Cardiac septum (tissue), 1 donor: ENCODE measurements around the gene XPO4. TPM values are rescaled to one million over a fixed set of nuclear protein-coding genes. Genes with fewer than 3 reads are reported as not detected.

Experiments used
- DNase-seq: peaks from one replicate; pipeline ENCODE4 v3.0.0-alpha.2; 2020; ENCODE audit warnings: low spot score
- intact Hi-C: fragments of 100-400 bp; cut with DNase I; formaldehyde crosslinking; loops from one replicate; pipeline ENCODE4 v1.14.0; 2022
- total RNA-seq: library from RNA; stranded (reverse); fragmentation: NEBNext Ultra II Directional; extraction: Animal tissue kit (Norgen Biotek cat#: 25700); gene quantifications from one replicate; pipeline ENCODE4 v1.2.1, GENCODE V29; 2021
- donor health status: DM: no; HTN: no; CAD: no.

XPO4 gene
- total RNA-seq, 1 donor from 2014 or later = 49.5 TPM

DNA sequence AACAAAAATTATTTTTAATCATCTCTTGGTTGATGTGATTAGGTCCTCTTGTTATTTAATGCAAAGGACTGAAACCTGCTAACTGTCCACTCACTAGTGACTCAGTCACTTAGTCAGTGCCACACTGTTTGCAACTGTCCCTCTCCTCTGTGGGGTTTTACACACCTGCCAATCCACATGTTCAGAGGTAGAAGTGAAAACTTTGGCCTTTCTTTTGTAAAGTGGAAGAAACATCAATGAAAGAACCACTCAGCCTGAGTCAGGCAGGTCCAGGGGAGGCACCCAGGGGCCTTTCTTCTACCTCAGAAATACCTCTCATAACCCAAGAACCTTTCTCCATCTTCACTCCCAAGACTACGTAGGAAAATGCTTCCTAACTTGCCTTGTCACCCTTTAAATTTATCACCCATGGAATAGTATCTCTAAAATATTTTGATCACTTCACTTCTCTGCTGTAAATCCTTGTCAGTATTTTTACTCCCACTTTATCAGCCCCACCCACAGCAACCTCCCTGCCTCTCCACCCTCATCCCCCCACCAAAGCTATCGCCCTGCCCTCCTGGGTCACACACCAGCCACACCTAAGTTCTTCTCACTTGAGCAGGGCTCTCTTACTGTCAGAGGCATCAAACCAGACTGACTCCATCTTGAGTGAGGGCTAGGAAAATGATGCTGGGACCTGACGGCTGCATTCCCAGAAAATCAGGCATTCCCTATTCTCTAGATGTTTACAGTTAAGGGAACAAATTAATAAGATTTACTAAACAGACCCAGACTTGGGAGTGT is 99.2 kb downstream of the XPO4 start:
- DNase-seq = no peak
- intact Hi-C loops = no loop called here

DNA sequence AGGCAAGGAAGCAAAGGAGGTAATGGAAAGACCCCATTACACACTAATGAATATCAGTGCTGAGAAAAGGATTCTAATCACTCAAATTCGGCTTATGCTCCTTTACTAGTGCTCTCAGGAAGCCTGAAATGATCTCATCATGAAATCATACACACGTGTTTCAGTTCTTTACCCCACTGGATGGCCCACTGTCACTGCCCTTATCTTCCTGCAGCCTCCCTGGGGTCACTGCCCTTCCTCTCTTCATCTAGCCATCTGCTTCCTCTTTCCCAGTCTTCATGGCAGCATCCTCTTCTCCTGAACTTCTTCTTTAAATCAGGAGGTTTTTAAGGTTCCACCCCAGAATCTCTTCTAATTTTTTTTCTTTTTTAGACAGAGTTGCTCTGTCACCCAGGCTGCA is 100.8 kb downstream of the XPO4 start:
- intact Hi-C loops = no loop called here
- no peak for DNase-seq

DNA sequence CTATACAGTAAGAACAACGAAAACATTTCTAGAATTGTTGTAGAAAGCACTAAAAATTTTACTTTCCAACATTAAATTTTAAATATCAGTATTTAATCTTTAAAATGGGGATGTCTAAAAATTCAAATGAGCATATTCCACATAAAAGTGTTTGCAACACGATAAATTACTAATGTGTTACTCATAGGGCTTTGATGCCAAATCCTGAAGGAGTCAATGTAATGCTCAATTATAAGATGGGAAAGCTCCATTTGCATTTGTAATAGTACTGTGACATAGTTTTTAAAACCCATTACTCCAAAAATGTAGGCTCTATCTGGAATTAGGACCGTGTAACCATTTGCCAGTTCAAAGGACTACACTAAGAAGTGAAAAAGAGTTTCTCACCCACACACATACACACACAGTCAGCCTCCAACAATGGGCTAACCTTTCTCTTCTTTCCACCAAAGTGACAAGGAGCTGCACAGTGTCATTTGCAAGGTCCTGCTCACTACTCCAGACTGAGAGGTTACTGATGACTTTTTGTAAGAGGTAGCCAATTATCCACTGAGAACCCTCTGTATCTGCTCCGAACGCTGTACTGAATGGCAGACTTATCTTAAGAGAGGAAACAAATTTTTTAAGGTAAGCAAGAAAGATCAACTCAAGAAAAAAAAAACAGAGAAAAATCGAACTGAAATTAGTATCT is 102.7 kb downstream of the XPO4 start:
- DNase-seq = no peak
- intact Hi-C loops = no loop called here

DNA sequence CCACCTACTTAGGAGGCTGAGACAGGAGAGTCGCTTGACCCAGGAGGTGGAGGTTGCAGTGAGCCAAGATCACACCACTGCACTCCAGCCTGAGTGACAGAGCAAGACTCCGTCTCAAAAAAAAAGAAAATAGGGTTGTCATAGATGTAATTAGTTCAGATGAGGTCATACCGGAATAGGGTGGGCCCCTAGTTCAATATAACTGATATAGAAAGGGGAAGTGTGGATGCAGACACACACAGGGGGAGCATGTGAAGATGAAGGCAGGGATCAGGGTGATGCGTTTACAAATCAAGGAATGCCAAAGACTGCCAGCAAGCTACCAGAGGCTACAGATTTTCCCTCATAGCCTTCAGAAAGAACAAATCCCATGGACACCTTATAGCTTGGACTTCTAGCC is 104.5 kb downstream of the XPO4 start:
- no peak for DNase-seq
- intact Hi-C loops = no loop called here

DNA sequence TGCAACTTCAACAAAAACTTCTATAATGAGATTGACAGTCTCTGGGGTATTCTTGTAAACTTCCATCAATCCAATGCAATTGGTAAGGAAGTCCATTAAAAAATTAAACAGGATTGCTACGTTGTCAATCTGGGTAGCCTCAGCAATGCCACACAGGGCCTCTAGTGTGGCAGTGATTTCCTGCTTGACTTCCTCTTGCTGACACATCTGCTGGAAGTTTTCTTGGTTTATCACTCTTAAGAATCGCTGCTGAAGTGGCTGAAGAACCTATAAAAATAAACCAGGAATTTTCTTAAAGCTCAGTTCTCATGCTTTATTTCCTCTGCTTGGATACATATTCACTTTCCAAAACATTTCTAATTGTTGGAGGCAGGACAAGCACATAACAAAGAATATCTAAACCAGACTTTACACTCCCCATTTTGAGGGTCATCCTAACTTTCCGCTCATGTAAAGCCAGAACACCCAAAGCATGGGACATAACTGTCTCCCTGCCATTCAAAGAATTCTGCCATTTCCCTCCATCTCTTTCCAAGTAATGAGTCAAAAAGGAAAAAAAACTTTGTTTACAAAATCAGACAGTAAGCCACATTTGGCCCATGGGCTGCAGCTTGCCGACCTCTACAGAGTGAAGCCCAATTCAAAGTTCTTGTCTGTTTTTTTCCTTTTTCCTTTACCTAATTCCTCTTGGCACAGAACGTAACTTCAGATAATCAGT is 105.6 kb downstream of the XPO4 start:
- DNase-seq = no peak
- intact Hi-C loops = no loop called here

DNA sequence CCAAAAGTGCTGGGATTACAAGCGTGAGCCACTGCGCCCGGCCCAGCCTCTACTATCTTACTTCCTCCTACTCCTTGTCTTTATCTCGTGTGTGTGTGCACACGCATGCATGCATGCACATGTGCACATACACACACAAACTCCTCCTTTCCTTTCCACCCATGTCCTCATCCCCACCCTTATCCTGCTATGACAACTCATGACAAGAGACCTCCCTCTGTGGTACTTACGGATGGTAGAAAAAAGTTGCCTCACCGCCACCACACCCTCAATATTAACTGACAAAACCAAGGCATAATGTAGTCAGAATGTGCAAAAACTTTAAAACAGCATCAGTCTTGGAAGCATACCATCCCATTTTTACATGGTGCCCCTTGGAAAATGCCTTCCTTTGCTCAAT is 112.9 kb downstream of the XPO4 start:
- no peak for DNase-seq
- intact Hi-C loops = no loop called here

DNA sequence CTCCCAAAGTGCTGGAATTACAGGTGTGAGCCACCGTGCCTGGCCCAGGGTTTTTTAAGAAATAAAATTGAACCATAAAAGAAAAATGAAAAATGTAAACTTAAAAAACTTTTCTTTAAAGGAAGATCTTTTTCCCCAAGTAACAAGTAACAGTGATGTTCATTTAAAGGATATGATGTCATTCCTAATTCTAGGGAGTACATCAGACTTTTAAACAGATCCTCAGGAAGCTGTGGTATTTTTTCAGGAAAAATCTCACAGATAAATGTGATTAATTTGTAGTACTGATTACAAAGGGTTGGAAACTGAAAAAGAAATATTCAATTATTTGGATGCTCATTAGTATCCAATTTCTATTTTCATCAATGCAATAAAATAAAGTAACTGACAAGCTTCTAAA is 114.2 kb downstream of the XPO4 start:
- intact Hi-C loops = no loop called here
- DNase-seq = no peak

DNA sequence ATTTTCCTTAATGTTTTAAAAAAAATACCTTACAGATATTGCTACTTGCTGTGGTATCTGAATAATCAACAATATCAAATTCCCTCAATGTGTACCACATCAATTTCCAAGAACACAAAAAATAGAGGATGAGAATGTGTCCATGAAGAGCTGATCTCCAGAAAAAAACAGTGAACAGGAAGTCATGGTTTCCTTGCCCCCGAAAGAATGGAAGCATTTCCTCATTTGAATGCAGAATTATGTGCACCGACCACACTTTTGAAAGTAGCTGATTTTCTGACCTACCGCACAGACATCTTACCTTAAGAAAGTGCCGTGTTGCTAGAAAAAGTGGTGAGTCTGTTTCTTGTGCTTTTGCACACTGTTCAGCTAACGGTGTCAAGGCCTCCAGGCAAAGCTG is 115.4 kb downstream of the XPO4 start:
- no peak for DNase-seq

DNA sequence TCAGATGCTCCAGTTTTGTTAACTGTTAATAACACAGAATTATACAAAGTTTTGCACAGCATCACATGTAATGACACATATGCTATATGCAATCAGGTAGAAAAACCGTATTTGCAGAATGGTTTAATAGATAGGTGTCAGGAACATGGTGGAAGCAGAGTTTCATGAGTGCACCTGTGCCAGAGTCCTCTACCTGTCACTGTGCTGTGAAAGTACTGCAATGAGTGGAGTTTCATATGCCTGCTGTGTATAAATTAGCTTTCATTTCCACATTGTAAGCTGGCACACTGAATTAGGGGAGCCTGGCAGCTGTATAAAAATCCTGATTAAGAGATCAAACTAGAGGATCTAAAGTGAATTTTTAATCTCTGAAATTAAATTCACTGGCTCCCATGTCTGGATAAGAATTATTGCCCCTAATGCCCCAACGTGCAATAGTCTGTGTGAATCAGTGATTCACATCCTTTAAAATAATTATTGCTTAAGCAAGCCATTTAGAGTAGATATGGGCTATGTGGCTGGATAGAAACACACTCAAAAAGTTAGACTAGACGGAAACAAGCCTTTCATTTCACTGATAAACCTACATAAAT is 120.3 kb downstream of the XPO4 start:
- intact Hi-C loops = no loop called here
- no peak for DNase-seq

More for the DNA sequence above, 115.4 kb downstream of the XPO4 start:
- intact Hi-C loops = no loop called here

DNA sequence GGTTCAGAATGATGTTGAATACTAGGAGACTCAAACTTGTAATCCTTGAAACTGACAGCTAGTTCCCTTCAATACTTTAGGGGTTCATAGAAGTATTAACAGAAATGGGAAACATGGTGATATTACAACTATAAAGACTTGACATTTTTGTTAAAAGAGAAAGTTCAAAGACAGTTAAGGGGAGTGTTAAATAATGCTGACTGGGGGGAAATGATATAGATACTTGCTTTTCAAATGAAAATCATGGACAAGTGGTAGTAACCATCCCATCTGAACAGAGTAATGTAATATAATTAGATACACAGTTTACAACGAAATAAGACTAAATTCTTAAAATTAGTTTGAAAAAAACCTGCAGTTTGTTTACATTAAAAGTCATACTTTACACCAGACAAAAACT is 122.2 kb downstream of the XPO4 start:
- no peak for DNase-seq
- intact Hi-C loops = no loop called here

DNA sequence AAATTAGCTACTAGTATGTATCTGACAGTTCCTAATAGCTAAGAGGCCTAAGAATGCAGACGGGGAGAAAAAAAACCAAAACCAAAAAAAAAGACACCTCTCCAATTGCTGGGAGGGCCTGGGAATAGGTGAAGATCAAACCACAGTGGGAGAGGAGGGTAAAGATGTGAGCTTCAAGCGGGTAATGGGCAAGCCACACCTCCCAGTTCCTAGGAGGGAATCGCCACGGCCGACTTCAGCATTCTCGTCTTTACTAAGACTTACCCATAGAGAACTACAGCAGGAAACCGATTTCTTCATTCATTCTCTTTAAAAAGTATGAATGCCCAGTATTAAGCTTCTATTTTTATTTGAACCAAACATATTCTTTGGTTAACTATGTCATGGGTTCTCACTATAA is 123.1 kb downstream of the XPO4 start:
- intact Hi-C loops = loop anchor here (10.0 kb wide), 1 partner anchor 125 kb away; the partner anchor contains the start of gene XPO4

DNA sequence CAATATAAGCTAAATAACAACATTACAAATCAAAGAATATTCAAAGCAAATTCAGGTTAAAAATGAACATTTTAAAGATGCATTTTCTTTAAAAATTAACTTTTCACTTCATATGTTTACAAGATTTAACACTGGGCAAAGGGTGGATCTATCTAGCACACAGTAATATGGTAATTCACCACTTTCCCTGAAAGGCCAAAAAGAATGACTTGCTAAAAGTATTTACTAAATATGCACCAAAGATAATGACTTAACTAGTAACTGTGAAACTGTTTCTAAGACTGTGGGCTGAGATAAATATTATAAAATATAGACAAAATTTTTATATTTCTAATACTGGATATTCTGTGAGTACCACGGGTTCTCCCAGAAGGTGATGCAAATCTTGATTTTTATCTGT is 124.2 kb downstream of the XPO4 start:
- no peak for DNase-seq
- intact Hi-C loops = loop anchor here (10.0 kb wide), 1 partner anchor 126 kb away; the partner anchor contains the start of gene XPO4

More for the DNA sequence above, 123.1 kb downstream of the XPO4 start:
- no peak for DNase-seq

DNA sequence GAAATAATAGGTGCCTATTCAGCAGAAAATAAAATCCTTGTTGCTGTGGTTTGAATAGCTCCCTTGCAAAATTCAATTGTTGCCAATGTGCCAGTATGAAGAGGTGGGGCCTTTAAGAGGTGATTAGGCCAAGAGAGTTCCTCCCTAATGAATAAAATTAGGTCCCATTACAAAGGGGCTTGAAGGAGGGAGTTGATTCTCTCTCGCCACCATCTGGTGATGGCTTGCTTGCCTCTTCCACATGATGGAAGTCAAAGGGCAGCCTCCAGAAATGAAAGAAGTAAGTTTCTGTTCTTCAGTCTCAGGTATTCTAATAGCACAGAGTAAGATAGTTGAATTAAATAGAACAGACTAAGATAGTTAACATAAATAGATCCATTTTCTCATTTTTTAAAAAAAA is 125.8 kb downstream of the XPO4 start:
- no peak for DNase-seq
- intact Hi-C loops = loop anchor here (10.0 kb wide), 1 partner anchor 128 kb away; the partner anchor contains the start of gene XPO4

DNA sequence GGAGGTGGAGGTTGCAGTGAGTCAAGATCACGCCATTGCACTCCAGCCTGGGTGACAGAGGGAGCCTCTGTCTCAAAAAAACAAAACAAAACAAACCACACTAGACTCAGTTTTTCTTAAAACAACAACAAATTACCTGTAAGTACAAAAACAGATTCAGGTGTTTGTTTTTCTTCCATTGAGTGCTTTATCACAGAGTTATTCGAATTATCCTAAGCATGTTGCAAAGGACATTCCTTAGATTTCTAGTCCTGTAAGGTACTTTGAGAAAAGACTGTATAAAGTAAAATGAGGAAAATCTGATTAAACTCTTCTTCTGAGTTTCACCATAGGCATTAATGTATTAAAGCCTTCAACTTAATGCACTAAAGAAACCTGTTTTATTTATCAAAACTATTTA is 126.6 kb downstream of the XPO4 start:
- intact Hi-C loops = loop anchor here (10.0 kb wide), 1 partner anchor 129 kb away; the partner anchor contains the start of gene XPO4
- no peak for DNase-seq

DNA sequence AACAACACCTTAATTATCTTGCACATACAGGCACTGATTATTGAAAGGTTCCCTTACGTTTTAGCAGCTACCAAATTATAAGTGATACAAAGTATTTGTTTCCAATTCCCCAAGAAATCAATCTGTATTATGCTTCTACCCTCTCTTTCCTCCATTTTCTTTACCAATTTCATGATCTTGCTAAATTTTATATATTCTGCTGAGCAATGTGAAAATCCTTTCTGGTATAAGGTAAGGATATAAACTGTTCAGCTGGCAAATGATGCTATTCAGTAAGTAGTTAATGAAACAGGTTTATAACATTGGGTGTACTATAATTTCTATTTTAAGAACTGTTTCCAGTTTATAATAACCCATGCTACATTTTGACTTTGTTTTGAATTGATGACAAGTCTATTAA is 127.8 kb downstream of the XPO4 start:
- intact Hi-C loops = loop anchor here (5.0 to 10.0 kb wide), 4 partner anchors 38 to 130 kb away; partner anchors contain the start of gene XPO4
- no peak for DNase-seq

DNA sequence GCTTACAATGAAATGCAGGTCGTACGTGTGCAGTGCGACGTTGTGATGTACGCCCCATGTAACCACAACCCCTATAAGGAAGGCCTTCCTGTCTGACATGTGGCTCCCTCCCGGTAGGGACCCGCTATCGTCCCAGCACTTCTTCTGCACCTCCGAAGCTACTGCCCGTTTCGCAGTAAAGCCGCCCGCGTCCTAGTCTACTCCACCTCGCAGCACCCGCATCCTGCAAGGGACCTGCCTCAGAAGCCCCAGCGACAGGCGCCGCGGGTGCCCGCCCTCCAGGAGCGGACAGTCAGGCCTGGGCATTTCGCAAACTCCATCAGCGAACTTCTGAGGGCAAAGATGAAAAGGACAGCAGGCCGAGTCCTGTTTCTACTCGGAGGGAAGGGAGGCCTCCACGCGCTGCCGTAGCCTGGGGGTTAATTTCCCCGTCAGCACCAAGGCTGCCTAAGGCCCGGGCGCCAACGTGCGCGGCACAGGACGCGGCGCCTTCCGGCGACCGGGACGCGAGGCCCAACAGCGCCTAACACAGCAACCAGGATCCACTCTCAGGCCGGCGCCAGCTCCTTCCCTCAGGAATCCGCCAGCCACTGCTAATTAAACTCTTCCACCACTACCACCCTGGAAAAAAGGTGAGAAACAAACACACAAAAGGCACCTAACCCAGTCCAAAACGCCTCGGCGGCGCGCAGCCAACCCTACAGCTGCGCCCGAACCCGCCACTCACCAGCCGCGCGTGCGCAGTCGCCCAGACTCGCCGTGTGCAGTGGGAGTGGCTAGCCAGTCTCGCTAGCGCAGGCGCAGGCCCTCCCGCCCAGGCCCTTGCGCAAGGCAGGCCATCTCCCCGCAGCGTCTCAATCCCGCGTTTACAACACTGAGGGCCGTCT is 129.1 kb downstream of the XPO4 start, which contains the start of gene EEF1AKMT1:
EEF1AKMT1 (minus strand) TSS at position 768 of the 887 bp plus-strand sequence. CDS start 16,363 bp downstream, outside the sequence.
- intact Hi-C loops = loop anchor here (5.0 to 10.0 kb wide), 4 partner anchors 39 to 131 kb away; partner anchors contain the start of gene XPO4
- peak; percentile 96 for DNase-seq

DNA sequence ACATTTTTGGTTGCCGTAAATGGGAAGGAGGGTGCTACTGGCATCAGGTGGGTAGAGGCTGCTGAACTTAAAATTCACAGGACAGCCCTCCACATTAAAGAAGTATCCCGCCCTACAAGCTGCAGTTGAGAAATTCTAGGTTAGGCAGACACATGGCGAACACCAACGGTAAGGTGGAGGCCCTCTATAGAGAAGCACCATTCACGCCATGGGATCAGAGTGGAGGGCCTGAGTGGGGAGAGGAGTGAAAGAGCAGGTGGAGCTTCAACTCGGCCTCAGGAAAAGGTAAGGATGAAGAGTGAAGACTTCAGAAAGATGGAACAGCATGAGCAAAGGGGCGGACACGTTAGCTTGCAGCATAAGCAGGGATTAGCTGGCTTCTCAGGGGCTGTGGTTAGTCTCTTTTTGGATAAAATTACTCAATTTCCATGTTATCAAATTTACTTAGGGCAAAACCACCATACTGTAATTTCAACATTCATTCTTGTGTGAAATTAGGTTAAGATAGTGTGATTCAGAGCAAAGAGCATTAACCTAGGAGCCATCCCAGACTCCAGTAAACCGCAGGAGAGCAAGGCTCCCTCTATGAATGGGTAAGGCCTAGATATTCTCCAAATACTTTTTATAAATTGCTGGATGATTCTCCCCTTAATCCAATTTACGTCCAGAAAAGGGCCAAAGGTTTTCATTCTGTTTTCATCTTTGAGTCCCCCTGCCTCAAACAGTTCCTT is 130.0 kb downstream of the XPO4 start:
- intact Hi-C loops = loop anchor here (5.0 to 10.0 kb wide), 4 partner anchors 40 to 132 kb away; partner anchors contain the start of gene XPO4
- no peak for DNase-seq

DNA sequence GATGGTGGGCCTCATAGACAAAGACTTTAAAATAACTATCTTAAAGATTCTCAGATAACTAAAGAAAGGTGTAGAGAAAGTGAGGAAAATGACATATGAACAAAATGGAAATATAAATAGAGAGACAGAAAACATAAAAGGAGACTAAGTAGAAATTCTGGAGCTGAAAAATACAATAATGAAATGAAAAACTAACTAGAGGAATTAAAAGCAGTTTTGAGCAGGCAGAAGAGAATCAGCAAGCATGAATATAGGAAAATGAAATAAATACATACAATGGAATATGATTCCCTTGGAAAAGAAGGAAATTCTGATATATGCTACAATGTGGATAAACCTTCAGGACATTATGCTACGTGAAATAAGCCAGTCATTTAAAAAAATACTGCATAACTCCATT is 132.7 kb downstream of the XPO4 start:
- intact Hi-C loops = loop anchor here (5.0 to 10.0 kb wide), 4 partner anchors 42 to 135 kb away; partner anchors contain the start of gene XPO4
- no peak for DNase-seq
